GM12872 (cell line): ENCODE results near the gene DAPK1.

Experiments
- CTCF ChIP-seq: IDR thresholded peaks from 3 replicates; pipeline ENCODE4 v1.5.1; 2011; ENCODE audit warnings: low read depth, mild to moderate bottlenecking, low read length, moderate library complexity; ENCODE audit not compliant: insufficient read depth

The DAPK1 gene

GRCh38 chr9:87701491-87701890 lies 203.8 kb downstream of the DAPK1 start:
- no peak for TF ChIP-seq CTCF

GRCh38 chr9:87701931-87702421 lies 204.3 kb downstream of the DAPK1 start:
- TF ChIP-seq CTCF: no peak

GRCh38 chr9:87702921-87703320 lies 205.3 kb downstream of the DAPK1 start:
- TF ChIP-seq CTCF: no peak

GRCh38 chr9:87703636-87704276 lies 206.1 kb downstream of the DAPK1 start:
- TF ChIP-seq CTCF: no peak

- TF ChIP-seq CTCF: no peak
Measured at GRCh38 chr9:87704342-87704741, 206.7 kb downstream of the DAPK1 start.

- TF ChIP-seq CTCF: no peak
Measured at GRCh38 chr9:87706066-87706739, 208.5 kb downstream of the DAPK1 start.

- no peak for TF ChIP-seq CTCF
Measured at GRCh38 chr9:87707805-87708506, 210.3 kb downstream of the DAPK1 start.
